IMR-90 (cell line): Measurements from ENCODE around the gene CROCC2. TPM values are rescaled to one million over a fixed set of nuclear protein-coding genes. Genes with fewer than 3 reads are reported as not detected.

Experiments used
- ATAC-seq: fragments of 200-7000 bp; cut with Tn5 transposase; 2 replicates; pipeline ENCODE4 v1.9.1; 2020; ENCODE audit warnings: low read depth, mild to moderate bottlenecking, moderate library complexity
- BruUV-seq: library from RNA; stranded (reverse); fragments of 400-500 nt; replicated peaks from 2 replicates; lab custom pipeline; 2021; lab: Mats Ljungman, UMichigan
- CTCF ChIA-PET: fragments of 300-600 bp; formaldehyde crosslinking; extraction: SDS; loops from one replicate; lab custom pipeline; 2021; ENCODE audit warnings: antibody characterized with exemption; lab: Yijun Ruan, JAX
- POLR2A ChIA-PET: fragments of 300-600 bp; sonication (Branson Sonifier 250); formaldehyde crosslinking; loops from one replicate; lab custom pipeline; 2022; ENCODE audit warnings: antibody characterized with exemption; ENCODE audit not compliant: unreplicated experiment; lab: Charles Lee
- DNase-seq: peaks from one replicate; pipeline ENCODE4 v3.0.0; 2013
- H2AFZ ChIP-seq: replicated peaks from 2 replicates; pipeline ENCODE3; 2013; ENCODE audit warnings: low read length, mild to moderate bottlenecking; ENCODE audit not compliant: poor library complexity
- H2AK5ac ChIP-seq: 2 replicates; pipeline ENCODE4 v1.6.1; 2013; ENCODE audit warnings: low read depth, low read length, inconsistent platforms
- H2AK9ac ChIP-seq: replicated peaks from 2 replicates; pipeline ENCODE3; 2013; ENCODE audit warnings: mild to moderate bottlenecking, low read depth, low read length, moderate library complexity; ENCODE audit not compliant: poor library complexity
- H2BK120ac ChIP-seq: 2 replicates; pipeline ENCODE4 v1.6.1; 2013; ENCODE audit warnings: low read depth, low read length, inconsistent platforms
- H2BK15ac ChIP-seq: 3 replicates; pipeline ENCODE4 v1.6.1; 2013; ENCODE audit warnings: low read depth, low read length, inconsistent platforms
- H2BK20ac ChIP-seq: 2 replicates; pipeline ENCODE4 v1.6.1; 2013; ENCODE audit warnings: low read depth, mild to moderate bottlenecking, inconsistent platforms, low read length, moderate library complexity
- H2BK5ac ChIP-seq: 2 replicates; pipeline ENCODE4 v1.6.1; 2013; ENCODE audit warnings: mild to moderate bottlenecking, low read depth, low read length, inconsistent platforms; ENCODE audit not compliant: poor library complexity, severe bottlenecking
- H3K14ac ChIP-seq: replicated peaks from 2 replicates; pipeline ENCODE4 v1.6.1; 2013; ENCODE audit warnings: low read depth, low read length, inconsistent platforms
- H3K18ac ChIP-seq: 2 replicates; pipeline ENCODE4 v1.6.1; 2013; ENCODE audit warnings: low read depth, low read length, control low read depth
- H3K23ac ChIP-seq: 2 replicates; pipeline ENCODE4 v1.6.1; 2013; ENCODE audit warnings: low read depth, low read length, inconsistent platforms
- H3K27ac ChIP-seq: 2 replicates; pipeline ENCODE4 v1.5.1; 2013; ENCODE audit warnings: mild to moderate bottlenecking, control low read depth, low read length; ENCODE audit not compliant: insufficient read depth
- H3K27me3 ChIP-seq: 2 replicates; pipeline ENCODE4 v1.6.1; 2013; ENCODE audit warnings: low read length; ENCODE audit not compliant: control insufficient read depth, insufficient read depth
- H3K36me3 ChIP-seq: 2 replicates; pipeline ENCODE4 v1.6.1; 2013; ENCODE audit warnings: low read length, mixed read lengths; ENCODE audit not compliant: control insufficient read depth, insufficient read depth
- H3K4ac ChIP-seq: 2 replicates; pipeline ENCODE4 v1.6.1; 2013; ENCODE audit warnings: low read depth, low read length, inconsistent platforms
- H3K4me1 ChIP-seq: 2 replicates; pipeline ENCODE4 v1.6.1; 2013; ENCODE audit warnings: low read length, mixed read lengths; ENCODE audit not compliant: control insufficient read depth, insufficient read depth
- H3K4me2 ChIP-seq: 2 replicates; pipeline ENCODE4 v1.6.1; 2013; ENCODE audit warnings: low read depth, mild to moderate bottlenecking, control low read depth, low read length, moderate library complexity
- H3K4me3 ChIP-seq: 2 replicates; pipeline ENCODE4 v1.5.1; 2013; ENCODE audit warnings: low read depth, mild to moderate bottlenecking, control low read depth, low read length, moderate library complexity; ENCODE audit not compliant: insufficient read depth
- H3K56ac ChIP-seq: 2 replicates; pipeline ENCODE4 v1.6.1; 2013; ENCODE audit warnings: low read length, inconsistent platforms; ENCODE audit not compliant: insufficient read depth; ENCODE audit errors: extremely low read depth
- H3K79me1 ChIP-seq, 2 experiments: 2 replicates each; pipeline ENCODE4 v1.6.1; 2013; ENCODE audit warnings: low read length in 2 of 2, inconsistent platforms in 1 of 2, low read depth in 1 of 2
- H3K9ac ChIP-seq: 2 replicates; pipeline ENCODE4 v1.6.1; 2013; ENCODE audit warnings: low read depth, low read length, control low read depth
- H3K9me1 ChIP-seq: 2 replicates; pipeline ENCODE4 v1.6.1; 2013; ENCODE audit warnings: low read length, inconsistent platforms; ENCODE audit not compliant: insufficient read depth
- H3K9me3 ChIP-seq: 2 replicates; pipeline ENCODE4 v1.6.1; 2013; ENCODE audit warnings: low read length; ENCODE audit not compliant: control insufficient read depth, insufficient read depth
- H4K20me1 ChIP-seq: 2 replicates; pipeline ENCODE4 v1.6.1; 2013; ENCODE audit warnings: low read length, inconsistent platforms; ENCODE audit not compliant: insufficient read depth
- H4K5ac ChIP-seq: 2 replicates; pipeline ENCODE4 v1.6.1; 2013; ENCODE audit warnings: mild to moderate bottlenecking, low read depth, low read length, control low read depth
- H4K8ac ChIP-seq, 2 experiments: 2 replicates each; pipeline ENCODE4 v1.6.1; 2013; ENCODE audit warnings: low read depth in 2 of 2, low read length in 2 of 2, control low read depth in 1 of 2, inconsistent platforms in 1 of 2
- H4K91ac ChIP-seq: 2 replicates; pipeline ENCODE4 v1.6.1; 2013; ENCODE audit warnings: low read depth, low read length, inconsistent platforms; ENCODE audit not compliant: insufficient read depth
- BHLHE40 ChIP-seq: fragments of 150-350 bp; IDR thresholded peaks from 2 replicates; pipeline ENCODE4 v1.6.1; 2016; ENCODE audit warnings: mild to moderate bottlenecking, low read depth, low read length
- CEBPB ChIP-seq: IDR thresholded peaks from 2 replicates; pipeline ENCODE4 v1.6.1; 2012; ENCODE audit warnings: low read depth, low read length, improper control_type of control experiment
- CHD1 ChIP-seq: IDR thresholded peaks from 2 replicates; pipeline ENCODE4 v1.6.1; 2012; ENCODE audit warnings: low read depth, low read length, improper control_type of control experiment
- CTCF ChIP-seq: conservative IDR thresholded peaks from 2 replicates; pipeline ENCODE4 v1.5.1; 2012; ENCODE audit warnings: mild to moderate bottlenecking, low read depth, low read length, improper control_type of control experiment
- ELK1 ChIP-seq: fragments of 150-350 bp; IDR thresholded peaks from 2 replicates; pipeline ENCODE4 v1.6.1; 2016; ENCODE audit warnings: low read depth, mild to moderate bottlenecking, low read length, moderate library complexity, borderline replicate concordance
- FOS ChIP-seq: fragments of 150-350 bp; IDR thresholded peaks from 2 replicates; pipeline ENCODE4 v1.6.1; 2016; ENCODE audit warnings: low read depth, low read length
- MAFK ChIP-seq: IDR thresholded peaks from 2 replicates; pipeline ENCODE4 v1.6.1; 2012; ENCODE audit warnings: low read depth, low read length, improper control_type of control experiment
- MXI1 ChIP-seq: IDR thresholded peaks from 2 replicates; pipeline ENCODE4 v1.6.1; 2012; ENCODE audit warnings: low read depth, mild to moderate bottlenecking, low read length, moderate library complexity, borderline replicate concordance
- NFE2L2 ChIP-seq: fragments of 150-350 bp; IDR thresholded peaks from 2 replicates; pipeline ENCODE4 v1.6.1; 2016; ENCODE audit warnings: low read depth, mild to moderate bottlenecking, low read length
- POLR2A ChIP-seq: IDR thresholded peaks from 2 replicates; pipeline ENCODE4 v1.6.1; 2012; ENCODE audit warnings: mild to moderate bottlenecking, low read depth, low read length
- RAD21 ChIP-seq: IDR thresholded peaks from 2 replicates; pipeline ENCODE4 v1.6.1; 2012; ENCODE audit warnings: low read length, improper control_type of control experiment
- RCOR1 ChIP-seq: IDR thresholded peaks from 2 replicates; pipeline ENCODE4 v1.6.1; 2012; ENCODE audit warnings: mild to moderate bottlenecking, low read length, improper control_type of control experiment; ENCODE audit not compliant: insufficient replicate concordance
- RFX5 ChIP-seq: IDR thresholded peaks from 2 replicates; pipeline ENCODE4 v1.8.0; 2012; ENCODE audit warnings: low read depth, mild to moderate bottlenecking, low read length, moderate library complexity
- SMC3 ChIP-seq: fragments of 150-350 bp; IDR thresholded peaks from 2 replicates; pipeline ENCODE4 v1.6.1; 2016; ENCODE audit warnings: low read depth, mild to moderate bottlenecking, antibody characterized with exemption, low read length, moderate library complexity
- USF2 ChIP-seq: fragments of 150-350 bp; IDR thresholded peaks from 2 replicates; pipeline ENCODE4 v1.6.1; 2017; ENCODE audit warnings: mild to moderate bottlenecking, antibody characterized with exemption, low read length, low read depth
- WGBS, 2 experiments: methylation state at CpG; one replicate each; pipeline versions ENCODE4 v1.1.5 to v1.1.7; 2013; ENCODE audit warnings: missing lambda C conversion rate in 2 of 2; ENCODE audit not compliant: insufficient read length in 1 of 2; ENCODE audit errors: extremely low coverage in 2 of 2; 5-methylcytosine and 5-hydroxymethylcytosine counted together
- dilution Hi-C: fragments of 300-500 bp; cut with HindIII; formaldehyde crosslinking; loops from one replicate; pipeline ENCODE4 v1.14.3; 2018; ENCODE audit warnings: low sequenced_read_pairs; ENCODE audit not compliant: unreplicated experiment
- in situ Hi-C: fragments of 300-500 bp; cut with MboI; formaldehyde crosslinking; loops from 3 replicates; pipeline ENCODE4 v1.14.3; 2019; ENCODE audit warnings: low sequenced_read_pairs, inconsistent platforms, mixed read lengths
- intact Hi-C: fragments of 100-400 bp; cut with micrococcal nuclease; formaldehyde crosslinking; loops from 2 replicates; pipeline ENCODE4 v1.10.0; 2022
- polyA plus RNA-seq, 3 experiments: library from polyadenylated mRNA; depleted of rRNA; stranded (reverse); fragments of >200 nt; gene quantifications; 2 replicates each; pipeline ENCODE4 v1.2.3, GENCODE V29; 2012; ENCODE audit warnings: low replicate concordance in 1 of 3
- total RNA-seq: library from RNA; depleted of rRNA; stranded (reverse); fragments of >200 nt; gene quantifications from 2 replicates; pipeline ENCODE4 v1.2.3, GENCODE V29; 2012

CROCC2 gene
- total and polyA plus RNA-seq, 2 of the 4 experiments (the other 2 are of a cell fraction): not detected

- peaks cover 22% of the 10 kb centered on the region for H3K4me1 ChIP-seq
- DNase-seq (no peak), ATAC-seq (no peak)
- no peaks in the 10 kb centered on the region for H3K36me3 ChIP-seq
- H2BK5ac ChIP-seq: no peak overlapping the region
- ChIA-PET CTCF (no interaction called here), POLR2A (interaction anchor here (0.6 kb wide), 1 partner anchor 16 kb away, joined by 3 read pairs; no protein-coding TSS in a partner anchor)
- no peak overlapping the region for H3K4ac ChIP-seq
- H3K18ac ChIP-seq: no peak overlapping the region
- no peaks in the 10 kb centered on the region for H3K79me1 ChIP-seq
- H3K4me3 ChIP-seq: no peak overlapping the region
- 100% methylated on average over 8 of the region's 29 CpGs; no CpG with 5 or more reads in 1 of the 2 experiments for WGBS, 2 experiments
- no peak overlapping the region for H4K91ac ChIP-seq
- H3K14ac ChIP-seq: no peak overlapping the region
- H2AK9ac ChIP-seq: no peak overlapping the region
- H2AFZ ChIP-seq: no peak overlapping the region
- intact Hi-C loops (no loop called here), in situ Hi-C loops (no loop called here), dilution Hi-C loops (no loop called here)
- peaks cover 8% of the 10 kb centered on the region for H3K27me3 ChIP-seq
- H2BK20ac ChIP-seq: no peak overlapping the region
- no peak overlapping the region for H3K4me2 ChIP-seq
- no peak overlapping the region for H4K8ac ChIP-seq
- no peaks in the 10 kb centered on the region for H4K20me1 ChIP-seq
- H3K23ac ChIP-seq: no peak overlapping the region
- H2AK5ac ChIP-seq: peak overlapping the region; percentile 72; the same call in 1 of the 2 replicates
- no peaks in the 10 kb centered on the region for H3K9me3 ChIP-seq
- H3K9ac ChIP-seq: no peak overlapping the region
- H2BK15ac ChIP-seq: no peak overlapping the region
- no peak overlapping the region for H2BK120ac ChIP-seq
- peaks cover 10% of the 10 kb centered on the region for H3K9me1 ChIP-seq
- H4K5ac ChIP-seq: no peak overlapping the region
- no peak overlapping the region for H3K56ac ChIP-seq
- H3K27ac ChIP-seq: no peak overlapping the region
- BruUV-seq: no TSS peak
- TF ChIP-seq CHD1 (no peak), MAFK (no peak), RAD21 (no peak), POLR2A (no peak), BHLHE40 (no peak), CEBPB (no peak), RCOR1 (no peak), MXI1 (no peak), CTCF (no peak), ELK1 (no peak), USF2 (no peak), FOS (no peak), SMC3 (no peak), NFE2L2 (no peak), RFX5 (no peak)
Measured at GRCh38 chr2:240925568-240926515, 19.7 kb downstream of the CROCC2 start.
